NCI-H510A treated with DMSO at 0.1 percent for 48 hours (cell line): ENCODE results near the gene AGTR1.
"Not testable (repeated sequence)": the region's sequence is repeated elsewhere in the genome, so short reads cannot be mapped to it uniquely, and the experiment has no call there.

Experiments used
- DNase-seq: peaks from one replicate; lab custom pipeline; 2025; lab: John Stamatoyannopoulos, UW

Gene AGTR1

GRCh38 chr3:148758303-148758884, 60.7 kb downstream of the AGTR1 start:
- DNase-seq = no peak

- no peak for DNase-seq
These were observed 61.7 kb downstream of the AGTR1 start for GRCh38 chr3:148759430-148759829.

- no peak for DNase-seq
These were observed 65.5 kb downstream of the AGTR1 start for GRCh38 chr3:148763156-148763680.

- DNase-seq = peak; percentile 24
These were observed 66.6 kb downstream of the AGTR1 start for GRCh38 chr3:148763986-148764935.

- no peak for DNase-seq
These were observed 74.7 kb downstream of the AGTR1 start for GRCh38 chr3:148772361-148772760.

GRCh38 chr3:148772835-148773234, 75.1 kb downstream of the AGTR1 start:
- DNase-seq = no peak

GRCh38 chr3:148773805-148774204, 76.1 kb downstream of the AGTR1 start:
- DNase-seq = no peak

GRCh38 chr3:148778926-148779325, 81.2 kb downstream of the AGTR1 start:
- DNase-seq = no peak

- not testable (repeated sequence) for DNase-seq
These were observed 87.3 kb downstream of the AGTR1 start for GRCh38 chr3:148785026-148785425.

- DNase-seq = not testable (repeated sequence)
These were observed 88.5 kb downstream of the AGTR1 start for GRCh38 chr3:148786159-148786558.

GRCh38 chr3:148789146-148789545, 91.4 kb downstream of the AGTR1 start:
- DNase-seq = no peak

- no peak for DNase-seq
These were observed 92.2 kb downstream of the AGTR1 start for GRCh38 chr3:148789906-148790305.

GRCh38 chr3:148790370-148790769, 92.7 kb downstream of the AGTR1 start:
- no peak for DNase-seq

GRCh38 chr3:148790851-148791735, 93.4 kb downstream of the AGTR1 start:
- DNase-seq = no peak

- DNase-seq = no peak
These were observed 94.2 kb downstream of the AGTR1 start for GRCh38 chr3:148791920-148792319.

- DNase-seq = no peak
These were observed 94.8 kb downstream of the AGTR1 start for GRCh38 chr3:148792516-148792915.
